AG04450 (cell line): ENCODE measurements around the gene KLF16. TPM values are rescaled to one million over a fixed set of nuclear protein-coding genes. Genes with fewer than 3 reads are reported as not detected.

Source experiments
- CTCF ChIA-PET: fragments of 300-600, 350-600 bp; formaldehyde crosslinking; extraction: SDS; loops from one replicate; lab custom pipeline; 2022; ENCODE audit warnings: antibody characterized with exemption, inconsistent platforms; lab: Charles Lee
- POLR2A ChIA-PET: fragments of 350-600 bp; formaldehyde crosslinking; extraction: SDS; loops from one replicate; lab custom pipeline; 2021; ENCODE audit warnings: antibody characterized with exemption, inconsistent platforms; lab: Yijun Ruan, JAX
- DNase-seq: peaks from one replicate; pipeline ENCODE4 v3.0.0-alpha.2; 2011; ENCODE audit warnings: low read depth, low spot score
- H3K27ac ChIP-seq: one replicate; pipeline ENCODE4 v1.5.1; 2012; ENCODE audit warnings: low read depth, low read length, control low read depth
- H3K27me3 ChIP-seq: one replicate; pipeline ENCODE4 v1.6.0; 2012; ENCODE audit warnings: low read length; ENCODE audit not compliant: control insufficient read depth, insufficient read depth
- H3K4me3 ChIP-seq: 2 replicates; pipeline ENCODE4 v1.5.1; 2011; ENCODE audit warnings: mild to moderate bottlenecking, low read depth, low read length, control low read depth
- H3K9me3 ChIP-seq: 2 replicates; pipeline ENCODE4 v1.5.1; 2012; ENCODE audit warnings: low read length; ENCODE audit not compliant: control insufficient read depth, insufficient read depth
- CTCF ChIP-seq: IDR thresholded peaks from 2 replicates; pipeline ENCODE4 v1.5.1; 2011; ENCODE audit warnings: low read depth, low read length, control low read depth, inconsistent platforms
- polyA plus RNA-seq: library from polyadenylated mRNA; depleted of rRNA; stranded (reverse); fragments of >200 nt; gene quantifications from 2 replicates; pipeline ENCODE4 v1.2.3, GENCODE V29; 2011

The KLF16 gene
- polyA plus RNA-seq, 1 experiment, result 3.4 TPM

- Histone ChIP-seq H3K27me3 (no peaks in the 10 kb centered on the region), H3K4me3 (no peak overlapping the region), H3K9me3 (peaks cover 4% of the 10 kb centered on the region; the same call in 1 of the 2 replicates), H3K27ac (no peak overlapping the region)
- POLR2A ChIA-PET, result no interaction called here
- no peak for DNase-seq
- TF ChIP-seq CTCF, result no peak
- CTCF ChIA-PET, result no interaction called here
These were observed 46.3 kb upstream of the KLF16 start for GRCh38 chr19:1909761-1910080.

GRCh38 chr19:1908364-1908678 lies 44.9 kb upstream of the KLF16 start:
- CTCF ChIA-PET, result no interaction called here
- POLR2A ChIA-PET, result no interaction called here

GRCh38 chr19:1907563-1908363 lies 44.4 kb upstream of the KLF16 start:
- Histone ChIP-seq H3K4me3 (no peak overlapping the region), H3K27ac (no peak overlapping the region), H3K9me3 (no peaks in the 10 kb centered on the region; the same call in 1 of the 2 replicates), H3K27me3 (no peaks in the 10 kb centered on the region)
- DNase-seq, result no peak
- CTCF ChIA-PET, result no interaction called here
- POLR2A ChIA-PET, result no interaction called here
- no peak for TF ChIP-seq CTCF

More at GRCh38 chr19:1908364-1908678, 44.9 kb upstream of the KLF16 start:
- DNase-seq, result no peak
- Histone ChIP-seq H3K9me3 (peaks cover 4% of the 10 kb centered on the region; the same call in 1 of the 2 replicates), H3K27me3 (no peaks in the 10 kb centered on the region), H3K4me3 (no peak overlapping the region), H3K27ac (no peak overlapping the region)
- no peak for TF ChIP-seq CTCF

GRCh38 chr19:1906985-1907562 lies 43.7 kb upstream of the KLF16 start:
- POLR2A ChIA-PET, result no interaction called here
- no peak for TF ChIP-seq CTCF

DNA sequence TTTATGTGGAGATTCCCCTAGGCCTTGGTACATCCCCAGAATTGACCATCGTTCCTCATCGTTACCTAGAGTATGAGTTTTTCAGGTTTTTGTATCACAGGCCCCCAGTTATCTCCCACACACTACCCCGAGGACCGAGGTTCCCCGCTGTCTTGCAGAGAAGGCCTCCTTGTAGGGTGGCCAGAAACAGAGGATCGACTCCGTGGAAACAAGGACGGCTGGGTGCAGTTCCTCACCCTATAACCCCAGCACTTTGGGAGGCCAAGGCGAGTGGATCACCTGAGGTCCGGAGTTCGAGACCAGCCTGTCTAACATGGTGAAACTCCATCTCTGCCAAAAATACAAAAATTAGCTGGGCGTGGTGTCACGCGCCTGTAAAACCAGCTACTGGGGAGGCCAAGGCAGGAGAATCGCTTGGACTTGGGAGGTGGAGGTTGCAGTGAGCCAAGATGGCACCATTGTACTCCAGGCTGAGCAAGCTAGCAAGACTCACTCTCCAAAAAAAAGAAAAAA lies 42.5 kb upstream of the KLF16 start:
- CTCF ChIA-PET, result no interaction called here

More at GRCh38 chr19:1906985-1907562, 43.7 kb upstream of the KLF16 start:
- Histone ChIP-seq H3K27me3 (no peaks in the 10 kb centered on the region), H3K27ac (no peak overlapping the region), H3K4me3 (no peak overlapping the region), H3K9me3 (no peaks in the 10 kb centered on the region; the same call in 1 of the 2 replicates)
- no peak for DNase-seq
- CTCF ChIA-PET, result no interaction called here

More for the DNA sequence above, 42.5 kb upstream of the KLF16 start:
- no peak for TF ChIP-seq CTCF
- POLR2A ChIA-PET, result interaction anchor here (0.5 to 1.0 kb wide), 2 partner anchors 22 to 98 kb away, joined by 3 to 8 read pairs; no protein-coding TSS in a partner anchor
- peak overlapping the region; percentile 47 for H3K27ac ChIP-seq
- peak overlapping the region; percentile 73 for H3K4me3 ChIP-seq
- no peaks in the 10 kb centered on the region for H3K27me3 ChIP-seq
- no peak for DNase-seq
- no peaks in the 10 kb centered on the region; the same call in 1 of the 2 replicates for H3K9me3 ChIP-seq
